Sigmoid colon (tissue), 4 donors: ENCODE results near the gene KLHL35.

Experiments used
- CTCF ChIP-seq, 4 experiments: fragments of 450-650 bp in 3 of 4; fragments of 200-600 bp in 1 of 4; IDR thresholded peaks; one replicate each; pipeline ENCODE4 v1.5.1; 2016 to 2019; ENCODE audit warnings: antibody characterized with exemption in 4 of 4, mild to moderate bottlenecking in 3 of 4, moderate library complexity in 2 of 4
- EP300 ChIP-seq, 4 donors: sonication (generic); formaldehyde crosslinking; IDR thresholded peaks; one replicate each; pipeline ENCODE4 v1.6.1; 2017; ENCODE audit warnings: antibody characterized with exemption in 4 of 4
- POLR2AphosphoS5 ChIP-seq, 4 donors: sonication (generic); formaldehyde crosslinking; IDR thresholded peaks; one replicate each; pipeline ENCODE4 v1.6.1; 2017; ENCODE audit warnings: antibody characterized with exemption in 4 of 4

- no peak for TF ChIP-seq CTCF (IDR thresholded peaks at IDR 0.05)
- TF ChIP-seq POLR2AphosphoS5 (IDR thresholded peaks at IDR 0.05), result no peak
- no peak for TF ChIP-seq EP300 (IDR thresholded peaks at IDR 0.05)
Measured at GRCh38 chr11:75481922-75482606, 49.1 kb upstream of the KLHL35 start.
